ENCODE data around the gene JARID2. TPM values are rescaled to one million over a fixed set of nuclear protein-coding genes. Genes with fewer than 3 reads are reported as not detected.
A peak's percentile ranks its signal among the peaks of the same experiment; 100 is the strongest.

The JARID2 gene
- total and polyA plus RNA-seq, 9 of the 15 experiments (the other 6 are each of a cell fraction or from before 2014, with no cell fraction given) = 5.0 to 29.0 (median 15.6) TPM

DNA sequence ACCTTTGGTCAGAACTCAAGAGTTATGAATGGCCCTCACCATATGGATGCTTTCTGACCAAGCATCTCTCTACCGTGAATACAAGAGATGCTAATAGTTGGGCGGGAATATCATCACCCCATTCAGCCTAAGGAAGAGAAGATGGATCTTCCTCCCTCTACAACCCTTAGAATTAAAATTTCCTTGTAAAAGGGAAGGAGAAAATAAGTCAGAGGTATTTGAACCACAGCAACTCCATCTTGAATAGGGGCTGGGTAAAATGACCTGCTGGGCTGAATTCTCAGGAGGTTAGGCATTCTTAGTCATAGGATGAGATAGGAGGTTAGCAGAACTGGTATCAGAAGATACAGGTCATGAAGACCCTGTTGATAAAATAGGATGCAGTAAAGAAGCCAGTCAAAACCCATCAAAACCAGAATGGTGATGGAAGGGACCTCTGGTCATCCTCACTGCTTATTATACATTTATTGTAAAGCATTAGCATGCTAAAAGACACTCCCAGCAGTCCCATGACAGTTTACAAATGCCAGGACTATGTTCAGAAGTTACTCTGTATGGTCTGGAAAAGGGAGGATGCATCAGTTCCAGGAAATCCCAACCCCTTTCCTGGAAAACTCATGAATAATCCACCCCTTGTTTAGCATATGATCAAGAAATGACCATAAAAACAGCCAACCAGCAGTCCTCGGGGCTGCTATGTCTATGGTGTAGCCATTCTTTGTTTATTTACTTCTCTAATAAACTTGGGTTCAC lies 315.8 kb downstream of the JARID2 start (continued):
- TF ChIP-seq, protein P1, sequence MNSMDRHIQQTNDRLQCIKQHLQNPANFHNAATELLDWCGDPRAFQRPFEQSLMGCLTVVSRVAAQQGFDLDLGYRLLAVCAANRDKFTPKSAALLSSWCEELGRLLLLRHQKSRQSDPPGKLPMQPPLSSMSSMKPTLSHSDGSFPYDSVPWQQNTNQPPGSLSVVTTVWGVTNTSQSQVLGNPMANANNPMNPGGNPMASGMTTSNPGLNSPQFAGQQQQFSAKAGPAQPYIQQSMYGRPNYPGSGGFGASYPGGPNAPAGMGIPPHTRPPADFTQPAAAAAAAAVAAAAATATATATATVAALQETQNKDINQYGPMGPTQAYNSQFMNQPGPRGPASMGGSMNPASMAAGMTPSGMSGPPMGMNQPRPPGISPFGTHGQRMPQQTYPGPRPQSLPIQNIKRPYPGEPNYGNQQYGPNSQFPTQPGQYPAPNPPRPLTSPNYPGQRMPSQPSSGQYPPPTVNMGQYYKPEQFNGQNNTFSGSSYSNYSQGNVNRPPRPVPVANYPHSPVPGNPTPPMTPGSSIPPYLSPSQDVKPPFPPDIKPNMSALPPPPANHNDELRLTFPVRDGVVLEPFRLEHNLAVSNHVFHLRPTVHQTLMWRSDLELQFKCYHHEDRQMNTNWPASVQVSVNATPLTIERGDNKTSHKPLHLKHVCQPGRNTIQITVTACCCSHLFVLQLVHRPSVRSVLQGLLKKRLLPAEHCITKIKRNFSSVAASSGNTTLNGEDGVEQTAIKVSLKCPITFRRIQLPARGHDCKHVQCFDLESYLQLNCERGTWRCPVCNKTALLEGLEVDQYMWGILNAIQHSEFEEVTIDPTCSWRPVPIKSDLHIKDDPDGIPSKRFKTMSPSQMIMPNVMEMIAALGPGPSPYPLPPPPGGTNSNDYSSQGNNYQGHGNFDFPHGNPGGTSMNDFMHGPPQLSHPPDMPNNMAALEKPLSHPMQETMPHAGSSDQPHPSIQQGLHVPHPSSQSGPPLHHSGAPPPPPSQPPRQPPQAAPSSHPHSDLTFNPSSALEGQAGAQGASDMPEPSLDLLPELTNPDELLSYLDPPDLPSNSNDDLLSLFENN (IDR thresholded peaks at IDR 0.05; ENCODE audit: low read depth in 2 of 2, low read length in 2 of 2) = no peak
- TF ChIP-seq BDP1 (IDR thresholded peaks at IDR 0.05; ENCODE audit: insufficient read depth, insufficient read length) = no peak
- TF ChIP-seq, protein P2, sequence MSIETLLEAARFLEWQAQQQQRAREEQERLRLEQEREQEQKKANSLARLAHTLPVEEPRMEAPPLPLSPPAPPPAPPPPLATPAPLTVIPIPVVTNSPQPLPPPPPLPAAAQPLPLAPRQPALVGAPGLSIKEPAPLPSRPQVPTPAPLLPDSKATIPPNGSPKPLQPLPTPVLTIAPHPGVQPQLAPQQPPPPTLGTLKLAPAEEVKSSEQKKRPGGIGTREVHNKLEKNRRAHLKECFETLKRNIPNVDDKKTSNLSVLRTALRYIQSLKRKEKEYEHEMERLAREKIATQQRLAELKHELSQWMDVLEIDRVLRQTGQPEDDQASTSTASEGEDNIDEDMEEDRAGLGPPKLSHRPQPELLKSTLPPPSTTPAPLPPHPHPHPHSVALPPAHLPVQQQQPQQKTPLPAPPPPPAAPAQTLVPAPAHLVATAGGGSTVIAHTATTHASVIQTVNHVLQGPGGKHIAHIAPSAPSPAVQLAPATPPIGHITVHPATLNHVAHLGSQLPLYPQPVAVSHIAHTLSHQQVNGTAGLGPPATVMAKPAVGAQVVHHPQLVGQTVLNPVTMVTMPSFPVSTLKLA (conservative IDR thresholded peaks at IDR 0.05) = no peak
- TF ChIP-seq ZNF699 (CRISPR knock-in tag; IDR thresholded peaks at IDR 0.05; ENCODE audit: insufficient replicate concordance) = no peak
- TF ChIP-seq KDM1A (IDR thresholded peaks at IDR 0.05) = no peak
- peak; percentile 44; the same call in 1 of the 2 replicates for TF ChIP-seq ERF (CRISPR knock-in tag; IDR thresholded peaks at IDR 0.05)
- TF ChIP-seq ASH1L (IDR thresholded peaks at IDR 0.05; ENCODE audit: borderline replicate concordance, low read depth, partially characterized antibody) = no peak
- no peak for TF ChIP-seq ZNF75A (CRISPR knock-in tag; IDR thresholded peaks at IDR 0.05)
- no peak for TF ChIP-seq ZNF217 (CRISPR knock-in tag; IDR thresholded peaks at IDR 0.05)
- TF ChIP-seq, protein P3, sequence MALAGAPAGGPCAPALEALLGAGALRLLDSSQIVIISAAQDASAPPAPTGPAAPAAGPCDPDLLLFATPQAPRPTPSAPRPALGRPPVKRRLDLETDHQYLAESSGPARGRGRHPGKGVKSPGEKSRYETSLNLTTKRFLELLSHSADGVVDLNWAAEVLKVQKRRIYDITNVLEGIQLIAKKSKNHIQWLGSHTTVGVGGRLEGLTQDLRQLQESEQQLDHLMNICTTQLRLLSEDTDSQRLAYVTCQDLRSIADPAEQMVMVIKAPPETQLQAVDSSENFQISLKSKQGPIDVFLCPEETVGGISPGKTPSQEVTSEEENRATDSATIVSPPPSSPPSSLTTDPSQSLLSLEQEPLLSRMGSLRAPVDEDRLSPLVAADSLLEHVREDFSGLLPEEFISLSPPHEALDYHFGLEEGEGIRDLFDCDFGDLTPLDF (CRISPR knock-in tag; IDR thresholded peaks at IDR 0.05) = no peak
- no peak for TF ChIP-seq NONO (IDR thresholded peaks at IDR 0.05; ENCODE audit: low read depth in 2 of 2, low read length in 1 of 2)
- no peak for TF ChIP-seq PHB2 (IDR thresholded peaks at IDR 0.05; ENCODE audit: low read depth)
- TF ChIP-seq, protein P4, sequence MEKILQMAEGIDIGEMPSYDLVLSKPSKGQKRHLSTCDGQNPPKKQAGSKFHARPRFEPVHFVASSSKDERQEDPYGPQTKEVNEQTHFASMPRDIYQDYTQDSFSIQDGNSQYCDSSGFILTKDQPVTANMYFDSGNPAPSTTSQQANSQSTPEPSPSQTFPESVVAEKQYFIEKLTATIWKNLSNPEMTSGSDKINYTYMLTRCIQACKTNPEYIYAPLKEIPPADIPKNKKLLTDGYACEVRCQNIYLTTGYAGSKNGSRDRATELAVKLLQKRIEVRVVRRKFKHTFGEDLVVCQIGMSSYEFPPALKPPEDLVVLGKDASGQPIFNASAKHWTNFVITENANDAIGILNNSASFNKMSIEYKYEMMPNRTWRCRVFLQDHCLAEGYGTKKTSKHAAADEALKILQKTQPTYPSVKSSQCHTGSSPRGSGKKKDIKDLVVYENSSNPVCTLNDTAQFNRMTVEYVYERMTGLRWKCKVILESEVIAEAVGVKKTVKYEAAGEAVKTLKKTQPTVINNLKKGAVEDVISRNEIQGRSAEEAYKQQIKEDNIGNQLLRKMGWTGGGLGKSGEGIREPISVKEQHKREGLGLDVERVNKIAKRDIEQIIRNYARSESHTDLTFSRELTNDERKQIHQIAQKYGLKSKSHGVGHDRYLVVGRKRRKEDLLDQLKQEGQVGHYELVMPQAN (IDR thresholded peaks at IDR 0.05; ENCODE audit: borderline replicate concordance) = no peak

Data from K562 (cell line).